HepG2 (cell line): ENCODE data around the gene FAM111B. TPM values are rescaled to one million over a fixed set of nuclear protein-coding genes. Genes with fewer than 3 reads are reported as not detected.

Experiments
- ATAC-seq: fragments of 200-7000 bp; cut with Tn5 transposase; 3 replicates; pipeline ENCODE4 v1.9.1; 2020; ENCODE audit warnings: mild to moderate bottlenecking, moderate library complexity
- BruUV-seq: library from RNA; stranded (reverse); fragments of 400-500 nt; replicated peaks from 2 replicates; lab custom pipeline; 2021; lab: Mats Ljungman, UMichigan
- CTCF ChIA-PET: fragments of 300-600 bp; formaldehyde crosslinking; extraction: SDS; loops from one replicate; lab custom pipeline; 2021; ENCODE audit warnings: low total read pairs, inconsistent platforms, low intra/inter-chr PET ratio; lab: Yijun Ruan, JAX
- POLR2A ChIA-PET: fragments of 350-600 bp; sonication (Branson Sonifier 250); formaldehyde crosslinking; loops from one replicate; lab custom pipeline; 2020; ENCODE audit warnings: antibody characterized with exemption, inconsistent platforms; lab: Yijun Ruan, JAX
- DNase-seq: peaks from one replicate; pipeline ENCODE4 v3.0.0-alpha.2; 2015; ENCODE audit warnings: low spot score
- FAIRE-seq: peaks from 3 replicates; lab custom pipeline; 2011; peaks lifted over from hg19 to GRCh38; lab: Jason Lieb, UNC
- H2AFZ ChIP-seq: one replicate; pipeline ENCODE4 v1.6.1; 2011; ENCODE audit warnings: low read length, inconsistent platforms
- H3K27ac ChIP-seq: fragments of 300-600 bp; 3 replicates; pipeline ENCODE4 v1.8.0; 2011; ENCODE audit warnings: mixed run types, mild to moderate bottlenecking, mixed read lengths, low read length, inconsistent platforms; ENCODE audit not compliant: insufficient read depth; ENCODE audit errors: extremely low read length
- H3K27me3 ChIP-seq, 2 experiments: fragments of 200-600 bp in 1 of 2; 2 replicates in 1 of 2; 3 replicates in 1 of 2; pipeline versions ENCODE4 v1.6.0 to v1.8.0; 2011; ENCODE audit warnings: low read length in 2 of 2, mild to moderate bottlenecking in 2 of 2, moderate library complexity in 2 of 2, inconsistent platforms in 1 of 2; ENCODE audit not compliant: insufficient read depth in 2 of 2, control insufficient read depth in 1 of 2
- H3K36me3 ChIP-seq, 2 experiments: fragments of 200-600 bp in 1 of 2; replicated peaks in 1 of 2; 2 replicates in 1 of 2; 3 replicates in 1 of 2; pipeline versions ENCODE4 v1.5.1 to v1.8.0; 2011; ENCODE audit warnings: low read length in 2 of 2, inconsistent platforms in 1 of 2; ENCODE audit not compliant: insufficient read depth in 2 of 2, control insufficient read depth in 1 of 2
- H3K4me1 ChIP-seq: 2 replicates; pipeline ENCODE4 v1.5.1; 2012; ENCODE audit warnings: low read length, inconsistent platforms; ENCODE audit not compliant: insufficient read depth
- H3K4me2 ChIP-seq: 2 replicates; pipeline ENCODE4 v1.6.0; 2011; ENCODE audit warnings: low read depth, low read length, inconsistent platforms
- H3K4me3 ChIP-seq, 3 experiments: fragments of 200-600 bp in 1 of 3; sonication (generic), shearing (Covaris generic) in 1 of 3; replicated peaks in 1 of 3; 2 replicates each; pipeline ENCODE4 v1.5.1; 2011 to 2016; ENCODE audit warnings: low read length in 3 of 3, inconsistent platforms in 2 of 3, low read depth in 2 of 3, mild to moderate bottlenecking in 2 of 3, control low read depth in 1 of 3, mixed read lengths in 1 of 3; ENCODE audit not compliant: insufficient read depth in 1 of 3
- H3K79me2 ChIP-seq: one replicate; pipeline ENCODE4 v1.6.1; 2011; ENCODE audit warnings: low read length, inconsistent platforms; ENCODE audit not compliant: insufficient read depth
- H3K9ac ChIP-seq: 2 replicates; pipeline ENCODE4 v1.6.0; 2011; ENCODE audit warnings: mild to moderate bottlenecking, low read depth, low read length, inconsistent platforms; ENCODE audit not compliant: insufficient read depth
- H3K9me3 ChIP-seq: 2 replicates; pipeline ENCODE4 v1.5.1; 2012; ENCODE audit warnings: mild to moderate bottlenecking, low read length
- H4K20me1 ChIP-seq: 2 replicates; pipeline ENCODE4 v1.6.0; 2011; ENCODE audit warnings: inconsistent platforms, mild to moderate bottlenecking, low read length, moderate library complexity; ENCODE audit not compliant: insufficient read depth
- AKAP8 ChIP-seq: sonication (generic); formaldehyde crosslinking; IDR thresholded peaks from 2 replicates; pipeline ENCODE4 v1.5.1; 2020; ENCODE audit warnings: mild to moderate bottlenecking, missing genetic modification reagents
- CBX5 ChIP-seq: sonication (generic); formaldehyde crosslinking; IDR thresholded peaks from 2 replicates; pipeline ENCODE4 v1.4.0; 2020; ENCODE audit warnings: missing genetic modification reagents, borderline replicate concordance
- NFE2 ChIP-seq: sonication (generic); formaldehyde crosslinking; IDR thresholded peaks from 2 replicates; pipeline ENCODE4 v1.4.0; 2020; ENCODE audit warnings: missing genetic modification reagents
- SCMH1 ChIP-seq: sonication (generic); formaldehyde crosslinking; IDR thresholded peaks from 2 replicates; pipeline ENCODE4 v1.9.0; 2021; ENCODE audit warnings: missing genetic modification reagents, mild to moderate bottlenecking, borderline replicate concordance
- ZNF260 ChIP-seq: sonication (generic); formaldehyde crosslinking; IDR thresholded peaks from 2 replicates; pipeline ENCODE4 v1.4.0; 2020; ENCODE audit warnings: missing genetic modification reagents, low read depth, mild to moderate bottlenecking, borderline replicate concordance
- ZNF431 ChIP-seq: sonication (generic); formaldehyde crosslinking; IDR thresholded peaks from 2 replicates; pipeline ENCODE4 v1.9.0; 2022; ENCODE audit warnings: missing genetic modification reagents, low read depth, mild to moderate bottlenecking, borderline replicate concordance
- ZNF761 ChIP-seq: sonication (generic); formaldehyde crosslinking; conservative IDR thresholded peaks from 2 replicates; pipeline ENCODE4 v1.4.0; 2020; ENCODE audit warnings: mild to moderate bottlenecking, missing genetic modification reagents
- ZSCAN29 ChIP-seq: sonication (generic); formaldehyde crosslinking; conservative IDR thresholded peaks from 2 replicates; pipeline ENCODE4 v1.4.0; 2020; ENCODE audit warnings: mild to moderate bottlenecking, missing genetic modification reagents
- WGBS: methylation state at CpG from one replicate; pipeline ENCODE4 v1.1.6; 2017; ENCODE audit warnings: low lambda C conversion rate; 5-methylcytosine and 5-hydroxymethylcytosine counted together
- in situ Hi-C: cut with HindIII; loops from 2 replicates; pipeline ENCODE4 v1.10.0; 2017; ENCODE audit warnings: low pct_unique_long_range_greater_than_20kb; ENCODE audit not compliant: extremely low pct_ligation_motif_present
- intact Hi-C: fragments of 100-400 bp; cut with micrococcal nuclease; formaldehyde crosslinking; loops from one replicate; pipeline ENCODE4 v1.10.0; 2022; ENCODE audit not compliant: unreplicated experiment
- polyA plus RNA-seq, 8 experiments: library from polyadenylated mRNA; depleted of rRNA in 3 of 8; stranded (reverse) in 7 of 8; unstranded in 1 of 8; fragments of >200 nt; fragmentation: Illumina TruSeq in 4 of 8; extraction: Trizol in 4 of 8; gene quantifications; 2 replicates each; pipeline versions ENCODE4 v1.2.1 to v1.2.3, GENCODE V29; 2011 to 2016; ENCODE audit warnings: low read depth in 4 of 8, missing spikeins in 1 of 8, mixed read lengths in 1 of 8; ENCODE audit not compliant: insufficient read depth in 1 of 8
- total RNA-seq, 5 experiments: library from RNA; depleted of rRNA; stranded (reverse); fragments of >200 nt; fragmentation: Illumina TruSeq; extraction: Trizol; gene quantifications; 2 replicates each; pipeline ENCODE4 v1.2.3, GENCODE V29; 2016; ENCODE audit warnings: low read depth in 1 of 5
- TF ChIP-seq, protein P1 (sequence below): sonication (generic); formaldehyde crosslinking; IDR thresholded peaks from 2 replicates; pipeline ENCODE4 v1.5.0; 2020; ENCODE audit warnings: missing genetic modification reagents

Gene FAM111B
- total and polyA plus RNA-seq, 2 of the 13 experiments (the other 11 are each of a cell fraction or from before 2014, with no cell fraction given): 1.6 to 28.2 TPM

DNA sequence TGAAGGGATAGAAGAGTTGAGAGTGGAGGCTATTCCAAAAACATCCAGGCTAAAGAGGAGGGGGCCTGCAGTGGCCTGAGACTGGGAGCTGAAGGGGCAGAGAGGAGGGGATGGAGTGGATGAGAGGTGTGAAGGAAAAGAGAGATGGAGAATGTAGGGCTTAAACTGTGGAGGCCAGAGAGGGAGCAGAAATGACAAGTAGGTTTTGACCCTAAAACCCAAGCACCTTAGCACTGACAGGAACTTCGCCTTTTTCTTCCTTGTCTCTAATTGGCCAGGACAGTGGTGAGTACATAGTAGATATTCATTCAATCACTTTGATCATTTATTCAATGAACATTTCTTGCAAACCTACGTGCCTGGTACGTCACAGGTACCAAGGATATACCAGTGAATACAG lies 7.3 kb downstream of the FAM111B start:
- 99% methylated on average over 3 of the region's 3 CpGs for WGBS
- no peaks in the 10 kb centered on the region for H3K27me3 ChIP-seq
- no peak overlapping the region for H3K9ac ChIP-seq
- ATAC-seq (no peak), FAIRE-seq (no peak), DNase-seq (no peak)
- no peak overlapping the region for H3K4me2 ChIP-seq
- in situ Hi-C loops: no loop called here
- peaks cover 24% of the 10 kb centered on the region for H3K9me3 ChIP-seq
- CTCF ChIA-PET: no interaction called here
- TF ChIP-seq ZNF431 (CRISPR knock-in tag) (no peak), ZNF761 (CRISPR knock-in tag) (no peak), ZSCAN29 (CRISPR knock-in tag) (no peak), AKAP8 (no peak), CBX5 (CRISPR knock-in tag) (no peak), SCMH1 (CRISPR knock-in tag) (no peak), ZNF260 (CRISPR knock-in tag) (no peak), NFE2 (no peak)
- TF ChIP-seq, protein P1, sequence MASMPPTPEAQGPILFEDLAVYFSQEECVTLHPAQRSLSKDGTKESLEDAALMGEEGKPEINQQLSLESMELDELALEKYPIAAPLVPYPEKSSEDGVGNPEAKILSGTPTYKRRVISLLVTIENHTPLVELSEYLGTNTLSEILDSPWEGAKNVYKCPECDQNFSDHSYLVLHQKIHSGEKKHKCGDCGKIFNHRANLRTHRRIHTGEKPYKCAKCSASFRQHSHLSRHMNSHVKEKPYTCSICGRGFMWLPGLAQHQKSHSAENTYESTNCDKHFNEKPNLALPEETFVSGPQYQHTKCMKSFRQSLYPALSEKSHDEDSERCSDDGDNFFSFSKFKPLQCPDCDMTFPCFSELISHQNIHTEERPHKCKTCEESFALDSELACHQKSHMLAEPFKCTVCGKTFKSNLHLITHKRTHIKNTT (CRISPR knock-in tag): no peak
- peaks cover 0 to 19% of the 10 kb centered on the region in 2 experiments; a peak in 2 of 5 replicates for H3K36me3 ChIP-seq
- no peaks in the 10 kb centered on the region for H4K20me1 ChIP-seq
- no peak overlapping the region for H2AFZ ChIP-seq
- no peak overlapping the region for H3K4me3 ChIP-seq
- intact Hi-C loops: no loop called here
- BruUV-seq: no TSS peak
- POLR2A ChIA-PET: no interaction called here
- H3K4me1 ChIP-seq: no peaks in the 10 kb centered on the region
- no peaks in the 10 kb centered on the region for H3K79me2 ChIP-seq
- no peak overlapping the region for H3K27ac ChIP-seq
